Omental fat pad (tissue), 4 donors: ENCODE results near the gene SCN10A. TPM values are rescaled to one million over a fixed set of nuclear protein-coding genes. Genes with fewer than 3 reads are reported as not detected.
A peak's percentile ranks its signal among the peaks of the same experiment; 100 is the strongest.

Source experiments
- ATAC-seq: fragments of 150-250 bp; one replicate; pipeline ENCODE4 v1.9.1; 2016; ENCODE audit warnings: mild to moderate bottlenecking, moderate library complexity; ENCODE audit not compliant: low FRiP score
- DNase-seq: peaks from one replicate; pipeline ENCODE4 v3.0.0-alpha.2; 2019; ENCODE audit warnings: low spot score
- CTCF ChIP-seq, 3 donors: fragments of 450-650 bp; IDR thresholded peaks; one replicate each; pipeline ENCODE4 v1.5.1; 2016 to 2017; ENCODE audit warnings: antibody characterized with exemption in 3 of 3, mild to moderate bottlenecking in 3 of 3, moderate library complexity in 2 of 3
- total RNA-seq, 4 donors: library from RNA; depleted of rRNA; stranded (reverse); fragments of >200 nt; gene quantifications; one replicate each; pipeline ENCODE4 v1.1.0, GENCODE V29; 2016

Gene SCN10A
- total RNA-seq, 4 donors from 2014 or later = not detected

- DNase-seq (peak; percentile 33), ATAC-seq (peak; percentile 75)
- peak in 1 of 3 donors; percentile 83 for TF ChIP-seq CTCF (IDR thresholded peaks at IDR 0.05)
These were observed 164.7 kb downstream of the SCN10A start for GRCh38 chr3:38651153-38651789.

GRCh38 chr3:38650248-38650951, 165.6 kb downstream of the SCN10A start:
- no peak for TF ChIP-seq CTCF (IDR thresholded peaks at IDR 0.05)
- ATAC-seq (no peak), DNase-seq (no peak)

GRCh38 chr3:38649500-38650247, 166.3 kb downstream of the SCN10A start, which contains the start of gene SCN5A:
Gene SCN5A, minus strand, starts transcription at chr3:38649687. Its CDS starts 16,380 bp downstream, at chr3:38633307.
- ATAC-seq (peak; percentile 69), DNase-seq (no peak)
- TF ChIP-seq CTCF (IDR thresholded peaks at IDR 0.05) = no peak

- DNase-seq (no peak), ATAC-seq (no peak)
- no peak for TF ChIP-seq CTCF (IDR thresholded peaks at IDR 0.05)
These were observed 167.1 kb downstream of the SCN10A start for GRCh38 chr3:38648659-38649499.

- no peak for TF ChIP-seq CTCF (IDR thresholded peaks at IDR 0.05)
- no peak for ATAC-seq
- DNase-seq = no peak
These were observed 167.9 kb downstream of the SCN10A start for GRCh38 chr3:38648024-38648658.
